22Rv1 (cell line): ENCODE measurements around the gene TMEM51.

ENCODE experiments used
- H3K27ac ChIP-seq: fragments of 450-650 bp; 2 replicates; pipeline ENCODE4 v1.5.1; 2017
- CTCF ChIP-seq: fragments of 450-650 bp; IDR thresholded peaks from 2 replicates; pipeline ENCODE4 v1.5.1; 2017; ENCODE audit warnings: mild to moderate bottlenecking
- ZFX ChIP-seq: fragments of 450-650 bp; IDR thresholded peaks from 2 replicates; pipeline ENCODE4 v1.6.1; 2017; ENCODE audit warnings: antibody characterized with exemption, borderline replicate concordance

TMEM51 gene

GRCh38 chr1:15155191-15155590 lies 1.6 kb downstream of the TMEM51 start:
- no peak for TF ChIP-seq ZFX
- no peak for TF ChIP-seq CTCF
- no peak overlapping the region for H3K27ac ChIP-seq

- TF ChIP-seq CTCF (no peak), ZFX (no peak)
- no peak overlapping the region for H3K27ac ChIP-seq
Observed at GRCh38 chr1:15155888-15156741, 2.6 kb downstream of the TMEM51 start.

GRCh38 chr1:15156807-15157380 lies 3.3 kb downstream of the TMEM51 start:
- TF ChIP-seq ZFX (no peak), CTCF (no peak)

GRCh38 chr1:15157524-15158399 lies 4.2 kb downstream of the TMEM51 start:
- no peak overlapping the region for H3K27ac ChIP-seq
- no peak for TF ChIP-seq ZFX
- TF ChIP-seq CTCF: no peak

More at GRCh38 chr1:15156807-15157380, 3.3 kb downstream of the TMEM51 start:
- no peak overlapping the region for H3K27ac ChIP-seq

- TF ChIP-seq ZFX (no peak), CTCF (no peak)
- no peak overlapping the region for H3K27ac ChIP-seq
Observed at GRCh38 chr1:15158506-15159165, 5.1 kb downstream of the TMEM51 start.

GRCh38 chr1:15159166-15159555 lies 5.6 kb downstream of the TMEM51 start:
- H3K27ac ChIP-seq: no peak overlapping the region

More at GRCh38 chr1:15159166-15159555, 5.6 kb downstream of the TMEM51 start:
- TF ChIP-seq ZFX: no peak
- TF ChIP-seq CTCF: no peak
